ENCODE data around the gene SPOCD1.

SPOCD1 gene

GRCh38 chr1:31836638-31837037 lies 20.8 kb upstream of the SPOCD1 start:
- Histone ChIP-seq H3K4me1 (ENCODE audit: control insufficient read depth in 1 of 2, insufficient read depth in 1 of 2, low read depth in 1 of 2, low read length in 1 of 2) (peaks cover 30 to 33% of the 10 kb centered on the region in 2 experiments), H3K36me3 (no peaks in the 10 kb centered on the region), H3K4me3 (ENCODE audit: low read depth in 1 of 2, low read length in 1 of 2) (no peak overlapping the region), H3K27me3 (no peaks in the 10 kb centered on the region), H3K9me3 (no peaks in the 10 kb centered on the region), H3K27ac (no peak overlapping the region)
- no peak for TF ChIP-seq CTCF (IDR thresholded peaks at IDR 0.05)

GRCh38 chr1:31835415-31835814 lies 19.6 kb upstream of the SPOCD1 start:
- H3K9me3 ChIP-seq = no peaks in the 10 kb centered on the region
- H3K36me3 ChIP-seq = no peaks in the 10 kb centered on the region
- H3K4me1 ChIP-seq (ENCODE audit: control insufficient read depth in 1 of 2, insufficient read depth in 1 of 2, low read depth in 1 of 2, low read length in 1 of 2) = peaks cover 30 to 33% of the 10 kb centered on the region in 2 experiments
- TF ChIP-seq CTCF (IDR thresholded peaks at IDR 0.05) = no peak
- H3K4me3 ChIP-seq (ENCODE audit: low read depth in 1 of 2, low read length in 1 of 2) = no peak overlapping the region
- no peaks in the 10 kb centered on the region for H3K27me3 ChIP-seq
- H3K27ac ChIP-seq = no peak overlapping the region

- H3K27me3 ChIP-seq = no peaks in the 10 kb centered on the region
- peaks cover 26 to 28% of the 10 kb centered on the region in 2 experiments for H3K4me1 ChIP-seq (ENCODE audit: control insufficient read depth in 1 of 2, insufficient read depth in 1 of 2, low read depth in 1 of 2, low read length in 1 of 2)
- no peak overlapping the region for H3K4me3 ChIP-seq (ENCODE audit: low read depth in 1 of 2, low read length in 1 of 2)
- H3K9me3 ChIP-seq = no peaks in the 10 kb centered on the region
- no peaks in the 10 kb centered on the region for H3K36me3 ChIP-seq
- no peak overlapping the region for H3K27ac ChIP-seq
- no peak for TF ChIP-seq CTCF (IDR thresholded peaks at IDR 0.05)
Observed at GRCh38 chr1:31834501-31834900, 18.7 kb upstream of the SPOCD1 start.

- Histone ChIP-seq H3K27me3 (no peaks in the 10 kb centered on the region), H3K9me3 (no peaks in the 10 kb centered on the region), H3K4me1 (ENCODE audit: control insufficient read depth in 1 of 2, insufficient read depth in 1 of 2, low read depth in 1 of 2, low read length in 1 of 2) (peaks cover 32 to 33% of the 10 kb centered on the region in 2 experiments), H3K27ac (no peak overlapping the region), H3K4me3 (ENCODE audit: low read depth in 1 of 2, low read length in 1 of 2) (no peak overlapping the region), H3K36me3 (no peaks in the 10 kb centered on the region)
- TF ChIP-seq CTCF (IDR thresholded peaks at IDR 0.05) = no peak
Observed at GRCh38 chr1:31831397-31832378, 15.9 kb upstream of the SPOCD1 start.

GRCh38 chr1:31830511-31830910 lies 14.7 kb upstream of the SPOCD1 start:
- no peak for TF ChIP-seq CTCF (IDR thresholded peaks at IDR 0.05)
- H3K9me3 ChIP-seq = no peaks in the 10 kb centered on the region
- peaks cover 44 to 45% of the 10 kb centered on the region in 2 experiments for H3K4me1 ChIP-seq (ENCODE audit: control insufficient read depth in 1 of 2, insufficient read depth in 1 of 2, low read depth in 1 of 2, low read length in 1 of 2)
- H3K36me3 ChIP-seq = no peaks in the 10 kb centered on the region
- H3K27me3 ChIP-seq = no peaks in the 10 kb centered on the region
- H3K27ac ChIP-seq = no peak overlapping the region
- no peak overlapping the region for H3K4me3 ChIP-seq (ENCODE audit: low read depth in 1 of 2, low read length in 1 of 2)

Measured in neutrophil (primary cell).